HEK293 (cell line): ENCODE measurements around the gene PIP5K1B.

Source experiments
- CTCF ChIA-PET: fragments of 350-600 bp; formaldehyde crosslinking; extraction: SDS; loops from one replicate; lab custom pipeline; 2021; ENCODE audit warnings: antibody characterized with exemption; lab: Yijun Ruan, JAX
- POLR2A ChIA-PET: fragments of 300-600 bp; formaldehyde crosslinking; extraction: SDS; loops from one replicate; lab custom pipeline; 2020; ENCODE audit warnings: antibody characterized with exemption, inconsistent platforms; lab: Yijun Ruan, JAX
- H3K27ac ChIP-seq: fragments of 200-500 bp; sonication (Bioruptor generic); 2 replicates; pipeline ENCODE4 v1.5.1; 2014; ENCODE audit warnings: low read depth, low read length, control low read depth, inconsistent platforms; ENCODE audit errors: extremely low read depth
- H3K36me3 ChIP-seq, 2 experiments: fragments of 200-500 bp in 1 of 2; sonication (Bioruptor generic) in 1 of 2; 1 replicate in 1 of 2; 2 replicates in 1 of 2; pipeline ENCODE4 v1.5.1; 2014 to 2017; ENCODE audit warnings: inconsistent platforms in 2 of 2, low read length in 2 of 2; ENCODE audit not compliant: control insufficient read depth in 2 of 2, insufficient read depth in 1 of 2
- H3K4me1 ChIP-seq: fragments of 200-500 bp; sonication (Bioruptor generic); 2 replicates; pipeline ENCODE4 v1.5.1; 2014; ENCODE audit warnings: mild to moderate bottlenecking, low read length, inconsistent platforms; ENCODE audit not compliant: control insufficient read depth, insufficient read depth
- H3K4me3 ChIP-seq: 2 replicates; pipeline ENCODE4 v1.5.1; 2011; ENCODE audit warnings: low read depth, mild to moderate bottlenecking, control low read depth, low read length, moderate library complexity
- H3K9me3 ChIP-seq: fragments of 200-500 bp; sonication (Bioruptor generic); 2 replicates; pipeline ENCODE4 v1.5.1; 2014; ENCODE audit warnings: low read depth, low read length, inconsistent platforms; ENCODE audit not compliant: control insufficient read depth, insufficient read depth
- HOXC10 ChIP-seq: sonication (generic); formaldehyde crosslinking; IDR thresholded peaks from 2 replicates; pipeline ENCODE4 v1.8.1; 2023; ENCODE audit warnings: mild to moderate bottlenecking, missing genetic modification reagents
- KLF10 ChIP-seq: fragments of 450-650 bp; IDR thresholded peaks from 2 replicates; pipeline ENCODE4 v1.5.1; 2018; ENCODE audit warnings: missing biosample characterization, mild to moderate bottlenecking, missing genetic modification characterization
- KLF8 ChIP-seq: fragments of 450-650 bp; formaldehyde crosslinking; IDR thresholded peaks from 2 replicates; pipeline ENCODE4 v1.5.1; 2016; ENCODE audit warnings: missing biosample characterization, missing genetic modification characterization
- MZF1 ChIP-seq: fragments of 450-650 bp; formaldehyde crosslinking; IDR thresholded peaks from 2 replicates; pipeline ENCODE4 v1.5.1; 2017; ENCODE audit warnings: missing biosample characterization, missing genetic modification characterization, borderline replicate concordance
- REST ChIP-seq: fragments of 450-650 bp; formaldehyde crosslinking; IDR thresholded peaks from 2 replicates; pipeline ENCODE4 v1.5.1; 2016; ENCODE audit warnings: missing biosample characterization, missing genetic modification characterization
- SCRT1 ChIP-seq: fragments of 450-650 bp; formaldehyde crosslinking; IDR thresholded peaks from 2 replicates; pipeline ENCODE4 v1.5.1; 2016; ENCODE audit warnings: missing biosample characterization, missing genetic modification characterization, borderline replicate concordance
- SP3 ChIP-seq: fragments of 450-650 bp; formaldehyde crosslinking; IDR thresholded peaks from 2 replicates; pipeline ENCODE4 v1.5.1; 2016; ENCODE audit warnings: missing biosample characterization, missing genetic modification characterization
- TRIM28 ChIP-seq: IDR thresholded peaks from 2 replicates; pipeline ENCODE4 v1.6.1; 2011; ENCODE audit warnings: low read length, control low read depth, borderline replicate concordance
- ZBTB11 ChIP-seq: fragments of 450-650 bp; formaldehyde crosslinking; conservative IDR thresholded peaks from 2 replicates; pipeline ENCODE4 v1.5.1; 2016; ENCODE audit warnings: low read depth, missing biosample characterization, missing genetic modification characterization
- ZBTB44 ChIP-seq: fragments of 450-650 bp; IDR thresholded peaks from 2 replicates; pipeline ENCODE4 v1.5.1; 2018; ENCODE audit warnings: missing biosample characterization, mild to moderate bottlenecking, missing genetic modification characterization
- ZNF155 ChIP-seq: fragments of 450-650 bp; formaldehyde crosslinking; IDR thresholded peaks from 2 replicates; pipeline ENCODE4 v1.5.1; 2016; ENCODE audit warnings: missing biosample characterization, missing genetic modification characterization
- ZNF157 ChIP-seq: fragments of 450-650 bp; formaldehyde crosslinking; IDR thresholded peaks from 2 replicates; pipeline ENCODE4 v1.5.1; 2016; ENCODE audit warnings: missing biosample characterization, missing genetic modification characterization
- ZNF175 ChIP-seq: fragments of 450-650 bp; formaldehyde crosslinking; IDR thresholded peaks from 2 replicates; pipeline ENCODE4 v1.5.1; 2016; ENCODE audit warnings: missing biosample characterization, missing genetic modification characterization
- ZNF221 ChIP-seq: fragments of 450-650 bp; formaldehyde crosslinking; IDR thresholded peaks from 2 replicates; pipeline ENCODE4 v1.5.1; 2017; ENCODE audit warnings: missing biosample characterization, missing genetic modification characterization, borderline replicate concordance
- ZNF239 ChIP-seq: fragments of 450-650 bp; formaldehyde crosslinking; IDR thresholded peaks from 2 replicates; pipeline ENCODE4 v1.5.1; 2016; ENCODE audit warnings: missing biosample characterization, missing genetic modification characterization
- ZNF280D ChIP-seq: fragments of 450-650 bp; formaldehyde crosslinking; IDR thresholded peaks from 2 replicates; pipeline ENCODE4 v1.5.1; 2016; ENCODE audit warnings: missing biosample characterization, missing genetic modification characterization
- ZNF391 ChIP-seq: fragments of 450-650 bp; formaldehyde crosslinking; IDR thresholded peaks from 2 replicates; pipeline ENCODE4 v1.5.1; 2016; ENCODE audit warnings: low read depth, missing biosample characterization, missing genetic modification characterization, borderline replicate concordance
- ZNF426 ChIP-seq: fragments of 450-650 bp; formaldehyde crosslinking; IDR thresholded peaks from 2 replicates; pipeline ENCODE4 v1.5.1; 2017; ENCODE audit warnings: missing biosample characterization, missing genetic modification characterization, mild to moderate bottlenecking, inconsistent platforms, moderate library complexity
- ZNF433 ChIP-seq: fragments of 450-650 bp; formaldehyde crosslinking; IDR thresholded peaks from 2 replicates; pipeline ENCODE4 v1.5.1; 2016; ENCODE audit warnings: missing biosample characterization, missing genetic modification characterization, low read depth
- ZNF513 ChIP-seq: fragments of 450-650 bp; IDR thresholded peaks from 2 replicates; pipeline ENCODE4 v1.5.1; 2018; ENCODE audit warnings: missing biosample characterization, missing genetic modification characterization
- ZNF561 ChIP-seq: fragments of 450-650 bp; IDR thresholded peaks from 2 replicates; pipeline ENCODE4 v1.5.1; 2018; ENCODE audit warnings: missing biosample characterization, missing genetic modification characterization, borderline replicate concordance
- ZNF621 ChIP-seq: fragments of 450-650 bp; formaldehyde crosslinking; IDR thresholded peaks from 2 replicates; pipeline ENCODE4 v1.5.1; 2017; ENCODE audit warnings: missing biosample characterization, missing genetic modification characterization

The PIP5K1B gene

GRCh38 chr9:68996462-68996861 is 291.4 kb downstream of the PIP5K1B start:
- Histone ChIP-seq H3K27ac (no peak overlapping the region), H3K9me3 (no peaks in the 10 kb centered on the region), H3K4me1 (no peaks in the 10 kb centered on the region), H3K36me3 (no peaks in the 10 kb centered on the region), H3K4me3 (no peak overlapping the region)
- TF ChIP-seq KLF8 (tag by site-specific recombination) (no peak), ZNF175 (no peak), ZNF391 (tag by site-specific recombination) (no peak), ZNF433 (tag by site-specific recombination) (no peak), ZNF239 (no peak), ZNF221 (tag by site-specific recombination) (no peak), SP3 (tag by site-specific recombination) (no peak), KLF10 (tag by site-specific recombination) (no peak), MZF1 (tag by site-specific recombination) (no peak), ZNF157 (no peak), ZBTB11 (tag by site-specific recombination) (no peak), TRIM28 (no peak), ZBTB44 (tag by site-specific recombination) (no peak)
- ChIA-PET CTCF (interaction anchor here (0.6 to 6.0 kb wide), 6 partner anchors 13 to 433 kb away, joined by 3 to 71 read pairs (median 3); no protein-coding TSS in a partner anchor), POLR2A (no interaction called here)

GRCh38 chr9:68997666-68998065 is 292.6 kb downstream of the PIP5K1B start:
- no peak overlapping the region for H3K4me3 ChIP-seq
- no peaks in the 10 kb centered on the region for H3K9me3 ChIP-seq
- H3K27ac ChIP-seq = no peak overlapping the region
- POLR2A ChIA-PET = interaction anchor here (0.7 to 1.1 kb wide), 3 partner anchors 14 to 293 kb away, joined by 3 read pairs; partner anchors contain the start of gene PIP5K1B
- H3K4me1 ChIP-seq = no peaks in the 10 kb centered on the region
- CTCF ChIA-PET = interaction anchor here (0.6 to 6.0 kb wide), 9 partner anchors 31 to 538 kb away, joined by 3 to 71 read pairs (median 3); no protein-coding TSS in a partner anchor
- no peaks in the 10 kb centered on the region for H3K36me3 ChIP-seq
- TF ChIP-seq KLF10 (tag by site-specific recombination) (no peak), SCRT1 (tag by site-specific recombination) (no peak), ZNF280D (tag by site-specific recombination) (no peak), ZNF513 (tag by site-specific recombination) (no peak), ZNF426 (tag by site-specific recombination) (no peak), ZNF621 (tag by site-specific recombination) (no peak), ZNF155 (tag by site-specific recombination) (no peak), ZNF221 (tag by site-specific recombination) (no peak), ZNF391 (tag by site-specific recombination) (no peak), HOXC10 (CRISPR knock-in tag) (no peak), ZNF561 (no peak), REST (tag by site-specific recombination) (no peak)
